T-helper 1 cell (primary cell): ENCODE measurements around the gene CSHL1.
"Not testable (repeated sequence)": the region's sequence is repeated elsewhere in the genome, so short reads cannot be mapped to it uniquely, and the experiment has no call there.

Source experiments
- DNase-seq, 5 donors: peaks; one replicate each; pipeline ENCODE4 v3.0.0-alpha.2; 2012 to 2020

Gene CSHL1

GRCh38 chr17:63881935-63882601 is 29.0 kb downstream of the CSHL1 start, which contains the start of gene GH2:
Gene GH2 (minus strand): TSS chr17:63881944. CDS start chr17:63881801, 143 bp downstream.
- DNase-seq, result peak; percentile 15 to 60 (median 43)

DNA sequence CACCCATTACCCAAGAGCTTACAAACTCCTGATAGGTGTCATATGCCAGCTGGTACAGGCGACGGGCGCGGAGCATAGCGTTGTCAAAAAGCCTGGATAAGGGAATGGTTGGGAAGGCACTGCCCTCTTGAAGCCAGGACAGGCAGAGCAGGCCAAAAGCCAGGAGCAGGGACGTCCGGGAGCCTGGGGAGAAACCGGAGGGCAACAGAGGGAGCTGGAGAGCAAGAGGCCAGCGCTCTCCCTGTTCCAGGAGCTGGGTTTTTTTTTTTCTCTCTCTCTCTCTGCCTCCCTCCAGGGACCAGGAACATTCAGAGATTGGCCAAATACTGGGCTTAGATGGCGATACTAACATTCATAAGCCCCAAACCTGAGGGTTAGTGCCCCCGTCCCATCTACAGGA is 29.7 kb downstream of the CSHL1 start:
- not testable (repeated sequence) for DNase-seq

GRCh38 chr17:63880706-63881105 is 30.4 kb downstream of the CSHL1 start:
- DNase-seq, result no peak

DNA sequence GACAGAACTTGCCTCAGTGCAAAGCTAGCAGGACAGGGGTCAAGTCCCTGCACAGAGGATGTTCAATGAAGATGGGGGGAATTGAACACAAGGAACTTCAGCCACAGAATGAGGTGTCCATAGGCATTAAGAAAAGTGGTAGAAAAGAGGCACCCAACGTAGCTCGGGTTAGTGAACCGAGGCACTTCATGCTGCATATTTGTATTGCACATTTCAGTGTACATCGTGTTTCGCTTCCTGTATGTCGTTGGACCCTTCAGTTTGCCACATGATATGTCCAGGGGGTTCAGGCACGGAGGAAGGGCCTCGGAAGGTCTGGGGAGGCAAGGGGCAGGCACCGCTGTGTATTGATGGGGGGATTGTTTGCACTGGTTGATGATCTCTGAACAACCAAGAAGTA is 32.6 kb downstream of the CSHL1 start:
- DNase-seq, result not testable (repeated sequence)

DNA sequence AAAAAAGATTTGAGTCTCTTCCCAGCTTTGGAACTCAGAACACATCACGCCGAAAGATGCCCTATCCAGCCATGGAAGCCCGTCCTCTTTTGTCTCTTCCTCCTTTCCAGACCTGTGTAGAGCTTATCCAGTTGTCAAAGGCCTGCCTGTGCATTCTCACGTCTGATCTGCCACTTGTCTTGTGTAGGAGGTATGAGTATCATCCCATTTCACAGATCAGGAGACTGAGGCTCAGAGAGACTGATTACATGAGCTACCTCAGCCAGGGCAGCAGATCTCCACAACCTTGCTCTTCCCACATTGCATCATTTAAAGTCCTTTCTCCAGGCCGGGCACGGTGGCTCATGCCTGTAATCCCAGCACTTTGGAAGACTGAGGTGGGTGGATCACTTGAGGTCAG is 36.4 kb downstream of the CSHL1 start:
- DNase-seq, result not testable (repeated sequence)

- not testable (repeated sequence) for DNase-seq
Observed at GRCh38 chr17:63874061-63874626, 36.9 kb downstream of the CSHL1 start.

- not testable (repeated sequence) for DNase-seq
Observed at GRCh38 chr17:63873577-63873976, 37.5 kb downstream of the CSHL1 start, which contains the start of gene CSH2. Gene CSH2 (minus strand): TSS chr17:63873677. CDS start chr17:63873614, 63 bp downstream.

GRCh38 chr17:63871646-63872365 is 39.3 kb downstream of the CSHL1 start:
- not testable (repeated sequence) for DNase-seq

- not testable (repeated sequence) for DNase-seq
Observed at GRCh38 chr17:63870292-63870665, 40.8 kb downstream of the CSHL1 start.

- DNase-seq, result not testable (repeated sequence)
Observed at GRCh38 chr17:63869491-63870291, 41.4 kb downstream of the CSHL1 start.

DNA sequence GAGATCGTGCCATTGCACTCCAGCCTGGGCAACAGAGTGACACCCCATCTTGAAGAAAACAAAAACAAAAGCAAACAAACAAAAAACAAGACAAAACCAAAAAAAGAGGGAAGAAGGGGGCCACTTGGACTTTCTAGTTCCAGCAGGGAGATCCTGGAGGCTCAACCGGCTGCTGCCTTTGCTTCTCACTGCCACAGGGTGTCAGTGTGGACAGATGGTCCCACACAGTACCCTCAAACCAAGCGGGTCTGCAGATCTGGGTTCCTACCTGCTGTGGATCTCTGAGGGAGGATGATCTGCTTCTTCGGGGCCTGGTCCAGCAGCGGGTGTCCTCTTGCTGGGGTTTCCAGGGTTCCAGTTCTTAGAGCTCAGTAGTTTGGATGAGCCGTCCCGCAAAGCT is 44.4 kb downstream of the CSHL1 start:
- DNase-seq, result not testable (repeated sequence)
